Muscle of leg (tissue), 11 donors: Measurements from ENCODE around the gene AIP. TPM values are rescaled to one million over a fixed set of nuclear protein-coding genes. Genes with fewer than 3 reads are reported as not detected.
A peak's percentile ranks its signal among the peaks of the same experiment; 100 is the strongest.

Source experiments
- DNase-seq: peaks from one replicate; pipeline ENCODE4 v3.0.0; 2013
- H3K27ac ChIP-seq: one replicate; pipeline ENCODE4 v1.5.1; 2013; ENCODE audit warnings: mild to moderate bottlenecking, low read length, control low read depth
- H3K27me3 ChIP-seq: one replicate; pipeline ENCODE4 v1.6.1; 2013; ENCODE audit warnings: low read length; ENCODE audit not compliant: control insufficient read depth, insufficient read depth
- H3K36me3 ChIP-seq: one replicate; pipeline ENCODE4 v1.6.1; 2013; ENCODE audit warnings: low read length; ENCODE audit not compliant: control insufficient read depth, insufficient read depth
- H3K4me1 ChIP-seq: one replicate; pipeline ENCODE4 v1.6.1; 2013; ENCODE audit warnings: low read length; ENCODE audit not compliant: control insufficient read depth, insufficient read depth
- H3K4me3 ChIP-seq: one replicate; pipeline ENCODE4 v1.5.1; 2013; ENCODE audit warnings: low read length, control low read depth
- H3K9me3 ChIP-seq: replicated peaks from 2 replicates; pipeline ENCODE4 v1.6.1; 2013; ENCODE audit warnings: low read depth, low read length; ENCODE audit not compliant: control insufficient read depth
- WGBS: methylation state at CpG from one replicate; pipeline ENCODE4 v1.1.5; 2013; ENCODE audit warnings: missing lambda C conversion rate; ENCODE audit not compliant: insufficient coverage; 5-methylcytosine and 5-hydroxymethylcytosine counted together
- polyA plus RNA-seq, 8 donors: library from polyadenylated mRNA; unstranded; fragments of 120-200 nt; gene quantifications; one replicate each; pipeline versions ENCODE4 v1.2.1 to v1.2.3, GENCODE V29; 2013; ENCODE audit warnings: inconsistent platforms in 1 of 8, low replicate concordance in 1 of 8; ENCODE audit not compliant: insufficient read length in 8 of 8, insufficient read depth in 1 of 8
- total RNA-seq: library from RNA; stranded (reverse); fragments of 120-200 nt; gene quantifications from one replicate; pipeline ENCODE4 v1.2.4, GENCODE V29; 2013

The AIP gene
- total and polyA plus RNA-seq, 9 donors = 41.2 to 60.3 (median 52.8) TPM

- WGBS = no CpG with 5 or more reads among the region's 2 CpGs
- H3K4me1 ChIP-seq = no peaks in the 10 kb centered on the region
- H3K9me3 ChIP-seq = peaks cover 13% of the 10 kb centered on the region
- no peaks in the 10 kb centered on the region for H3K36me3 ChIP-seq
- peaks cover 4% of the 10 kb centered on the region for H3K27me3 ChIP-seq
- no peak overlapping the region for H3K4me3 ChIP-seq
- no peak overlapping the region for H3K27ac ChIP-seq
- DNase-seq = no peak
These were observed 50.1 kb downstream of the AIP start for GRCh38 chr11:67532889-67533288.

GRCh38 chr11:67534070-67534679 lies 51.3 kb downstream of the AIP start:
- 80% methylated on average over 1 of the region's 4 CpGs for WGBS
- Histone ChIP-seq H3K9me3 (peaks cover 13% of the 10 kb centered on the region), H3K27me3 (peaks cover 4% of the 10 kb centered on the region), H3K4me1 (no peaks in the 10 kb centered on the region), H3K4me3 (no peak overlapping the region), H3K27ac (no peak overlapping the region), H3K36me3 (no peaks in the 10 kb centered on the region)
- DNase-seq = no peak

GRCh38 chr11:67535561-67535960 lies 52.7 kb downstream of the AIP start:
- H3K36me3 ChIP-seq = no peaks in the 10 kb centered on the region
- H3K27ac ChIP-seq = no peak overlapping the region
- H3K4me3 ChIP-seq = no peak overlapping the region
- WGBS = no CpG with 5 or more reads among the region's 1 CpG
- H3K9me3 ChIP-seq = peaks cover 13% of the 10 kb centered on the region
- DNase-seq = no peak
- no peaks in the 10 kb centered on the region for H3K4me1 ChIP-seq
- H3K27me3 ChIP-seq = no peaks in the 10 kb centered on the region

GRCh38 chr11:67538306-67538705 lies 55.5 kb downstream of the AIP start:
- no peak overlapping the region for H3K4me3 ChIP-seq
- DNase-seq = peak; percentile 36
- no peak overlapping the region for H3K27ac ChIP-seq
- H3K27me3 ChIP-seq = no peaks in the 10 kb centered on the region
- H3K4me1 ChIP-seq = no peaks in the 10 kb centered on the region
- WGBS = 58% methylated on average over 6 of the region's 6 CpGs
- no peaks in the 10 kb centered on the region for H3K36me3 ChIP-seq
- peaks cover 8% of the 10 kb centered on the region for H3K9me3 ChIP-seq

- no peaks in the 10 kb centered on the region for H3K4me1 ChIP-seq
- no peak for DNase-seq
- no peak overlapping the region for H3K4me3 ChIP-seq
- H3K9me3 ChIP-seq = peaks cover 4% of the 10 kb centered on the region
- H3K27me3 ChIP-seq = no peaks in the 10 kb centered on the region
- H3K36me3 ChIP-seq = no peaks in the 10 kb centered on the region
- WGBS = 89% methylated on average over 10 of the region's 10 CpGs
- no peak overlapping the region for H3K27ac ChIP-seq
These were observed 56.1 kb downstream of the AIP start for GRCh38 chr11:67538823-67539505.

- no peak overlapping the region for H3K27ac ChIP-seq
- peaks cover 3% of the 10 kb centered on the region for H3K4me1 ChIP-seq
- no peak overlapping the region for H3K4me3 ChIP-seq
- H3K27me3 ChIP-seq = no peaks in the 10 kb centered on the region
- DNase-seq = no peak
- WGBS = no CpG with 5 or more reads among the region's 4 CpGs
- H3K9me3 ChIP-seq = peaks cover 1% of the 10 kb centered on the region
- no peaks in the 10 kb centered on the region for H3K36me3 ChIP-seq
These were observed 56.7 kb downstream of the AIP start for GRCh38 chr11:67539550-67539949.

Other genes with a start within 250 kb of the AIP start
- 31.7 TPM for gene GRK2, start 216.6 kb upstream of the AIP start, total RNA-seq
- 10 to 100 TPM; 47.8 to 62.9 (median 59.4) TPM for gene GRK2, start 216.6 kb upstream of the AIP start, polyA plus RNA-seq
- 19.8 TPM for gene ANKRD13D, start 193.7 kb upstream of the AIP start, total RNA-seq
- 10 to 100 TPM; 16.2 to 35.5 (median 30.7) TPM for gene ANKRD13D, start 193.7 kb upstream of the AIP start, polyA plus RNA-seq
- 9.7 TPM for gene SSH3, start 179.5 kb upstream of the AIP start, total RNA-seq
- gene SSH3, start 179.5 kb upstream of the AIP start, polyA plus RNA-seq = 10 to 100 TPM; 13.6 to 20.5 (median 16.7) TPM
- 33.6 TPM for gene POLD4, start 129.5 kb upstream of the AIP start, total RNA-seq
- gene POLD4, start 129.5 kb upstream of the AIP start, polyA plus RNA-seq = 10 to 100 TPM; 24.6 to 53.6 (median 32.1) TPM
- 2.0 TPM for gene CLCF1, start 109.4 kb upstream of the AIP start, total RNA-seq
- gene CLCF1, start 109.4 kb upstream of the AIP start, polyA plus RNA-seq = 1 to 10 TPM; 2.8 to 4.8 (median 4.0) TPM
- gene RAD9A, start 91.0 kb upstream of the AIP start, total RNA-seq = 7.9 TPM
- 10 to 100 TPM in 5 of 8 donors, 1 to 10 TPM in 3; 6.9 to 14.2 (median 11.1) TPM for gene RAD9A, start 91.0 kb upstream of the AIP start, polyA plus RNA-seq
- 130 TPM for gene PPP1CA, start 81.2 kb upstream of the AIP start, total RNA-seq
- 100 to 1,000 TPM; 127 to 150 (median 142) TPM for gene PPP1CA, start 81.2 kb upstream of the AIP start, polyA plus RNA-seq
- gene TBC1D10C, start 78.9 kb upstream of the AIP start, total RNA-seq = 0.49 TPM
- 1 to 10 TPM; 1.4 to 7.2 (median 5.5) TPM for gene TBC1D10C, start 78.9 kb upstream of the AIP start, polyA plus RNA-seq
- gene CARNS1, start 67.3 kb upstream of the AIP start, total RNA-seq = 29.2 TPM
- 10 to 100 TPM; 30.6 to 80.7 (median 61.0) TPM for gene CARNS1, start 67.3 kb upstream of the AIP start, polyA plus RNA-seq
- gene RPS6KB2, start 54.5 kb upstream of the AIP start, total RNA-seq = 27.9 TPM
- gene RPS6KB2, start 54.5 kb upstream of the AIP start, polyA plus RNA-seq = 10 to 100 TPM; 33.9 to 45.5 (median 39.2) TPM
- 0.84 TPM for gene PTPRCAP, start 45.3 kb upstream of the AIP start, total RNA-seq
- gene PTPRCAP, start 45.3 kb upstream of the AIP start, polyA plus RNA-seq = 1 to 10 TPM; 1.0 to 1.5 (median 1.3) TPM
- 28.8 TPM for gene CORO1B, start 39.5 kb upstream of the AIP start, total RNA-seq
- 10 to 100 TPM; 24.2 to 42.4 (median 33.4) TPM for gene CORO1B, start 39.5 kb upstream of the AIP start, polyA plus RNA-seq
- gene GPR152, start 30.3 kb upstream of the AIP start, total RNA-seq = not detected
- gene GPR152, start 30.3 kb upstream of the AIP start, polyA plus RNA-seq = not detected
- gene CABP4, start 27.7 kb upstream of the AIP start, total RNA-seq = 0.66 TPM
- 1 to 10 TPM in 2 of 8 donors, under 1 TPM in 6; 0.29 to 1.2 (median 0.73) TPM for gene CABP4, start 27.7 kb upstream of the AIP start, polyA plus RNA-seq
- gene TMEM134, start 13.8 kb upstream of the AIP start, total RNA-seq = 16.1 TPM
- 10 to 100 TPM; 42.6 to 71.5 (median 47.2) TPM for gene TMEM134, start 13.8 kb upstream of the AIP start, polyA plus RNA-seq
- 4.9 TPM for gene PITPNM1, start 22.3 kb downstream of the AIP start, total RNA-seq
- 10 to 100 TPM in 1 of 8 donors, 1 to 10 TPM in 7; 6.0 to 11.6 (median 8.8) TPM for gene PITPNM1, start 22.3 kb downstream of the AIP start, polyA plus RNA-seq
- gene CDK2AP2, start 25.1 kb downstream of the AIP start, total RNA-seq = 7.9 TPM
- 10 to 100 TPM; 18.2 to 25.4 (median 19.6) TPM for gene CDK2AP2, start 25.1 kb downstream of the AIP start, polyA plus RNA-seq
- not detected for gene CABP2, start 40.4 kb downstream of the AIP start, total RNA-seq
- gene CABP2, start 40.4 kb downstream of the AIP start, polyA plus RNA-seq = not detected
- 328 TPM for gene GSTP1, start 100.8 kb downstream of the AIP start, total RNA-seq
- 100 to 1,000 TPM; 232 to 335 (median 268) TPM for gene GSTP1, start 100.8 kb downstream of the AIP start, polyA plus RNA-seq
- 147 TPM for gene NDUFV1, start 123.9 kb downstream of the AIP start, total RNA-seq
- 100 to 1,000 TPM; 126 to 173 (median 154) TPM for gene NDUFV1, start 123.9 kb downstream of the AIP start, polyA plus RNA-seq
- 4.7 TPM for gene NUDT8, start 146.9 kb downstream of the AIP start, total RNA-seq
- gene NUDT8, start 146.9 kb downstream of the AIP start, polyA plus RNA-seq = 1 to 10 TPM; 3.4 to 5.8 (median 4.2) TPM
- gene TBX10, start 156.7 kb downstream of the AIP start, total RNA-seq = not detected
- gene TBX10, start 156.7 kb downstream of the AIP start, polyA plus RNA-seq = under 1 TPM in 1 of 8 donors, not detected in 7; 0.40 TPM
- 0.22 TPM for gene ACY3, start 167.7 kb downstream of the AIP start, total RNA-seq
- 1 to 10 TPM in 1 of 8 donors, under 1 TPM in 7; 0.15 to 5.9 (median 0.51) TPM for gene ACY3, start 167.7 kb downstream of the AIP start, polyA plus RNA-seq
- 0.09 TPM for gene ALDH3B2, start 191.6 kb downstream of the AIP start, total RNA-seq
- gene ALDH3B2, start 191.6 kb downstream of the AIP start, polyA plus RNA-seq = 1 to 10 TPM in 1 of 8 donors, under 1 TPM in 3, not detected in 4; 0.11 to 4.5 (median 0.41) TPM